Measurements from ENCODE around the gene LONP2. TPM values are rescaled to one million over a fixed set of nuclear protein-coding genes. Genes with fewer than 3 reads are reported as not detected.

The LONP2 gene
- total and polyA plus RNA-seq, 9 of the 15 experiments (the other 6 are each of a cell fraction or from before 2014, with no cell fraction given) = 8.1 to 41.2 (median 25.6) TPM

DNA sequence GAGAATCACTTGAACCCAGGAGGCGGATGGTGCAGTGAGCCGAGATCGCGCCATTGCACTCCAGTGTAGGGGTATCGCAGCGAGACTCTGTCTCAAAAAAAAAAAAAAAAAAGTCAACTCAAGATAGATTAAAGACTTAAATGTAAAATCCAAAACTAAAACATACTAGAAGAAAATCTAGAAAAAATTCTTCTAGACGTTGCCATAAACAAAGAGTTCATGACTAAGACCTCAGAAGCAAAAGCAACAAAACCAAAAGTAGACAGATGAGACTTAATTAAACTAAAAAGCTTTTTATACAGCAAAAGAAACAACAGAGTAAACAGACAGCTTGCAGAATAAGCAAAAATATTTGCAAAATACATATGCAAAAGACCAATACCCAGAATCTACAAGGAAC is 64.4 kb downstream of the LONP2 start:
- CTCF ChIA-PET (ENCODE audit: low intra/inter-chr PET ratio) = no interaction called here
- DNase-seq (ENCODE audit: extremely low read depth in 1 of 4, low spot score in 3 of 4) (no peak), FAIRE-seq (no peak), ATAC-seq (no peak)
- Histone ChIP-seq H3K27ac (ENCODE audit: extremely low read depth, low read depth, low read length) (no peak overlapping the region), H3K9me1 (ENCODE audit: control insufficient read depth, insufficient read depth, low read length) (no peaks in the 10 kb centered on the region), H3K9ac (ENCODE audit: insufficient read depth in 1 of 2, low read depth in 2 of 2, low read length in 2 of 2) (no peak overlapping the region), H3K79me2 (ENCODE audit: control insufficient read depth, insufficient read depth, low read length) (no peaks in the 10 kb centered on the region), H3K27me3 (ENCODE audit: control insufficient read depth in 2 of 2, insufficient read depth in 2 of 2, low read length in 2 of 2) (no peaks in the 10 kb centered on the region), H3K4me3 (no peak overlapping the region), H2AFZ (ENCODE audit: low read depth, low read length) (no peak overlapping the region), H3K4me1 (replicated peaks in 1 of 2; ENCODE audit: control insufficient read depth in 2 of 2, insufficient read depth in 2 of 2, low read length in 2 of 2) (no peaks in the 10 kb centered on the region), H3K36me3 (ENCODE audit: control insufficient read depth, insufficient read depth, low read length) (peaks cover 53% of the 10 kb centered on the region), H3K4me2 (ENCODE audit: insufficient read depth, low read length) (no peak overlapping the region), H3K9me3 (replicated peaks; ENCODE audit: control insufficient read depth, insufficient read depth, low read depth, low read length) (peaks cover 5% of the 10 kb centered on the region), H4K20me1 (replicated peaks; ENCODE audit: control insufficient read depth, insufficient read depth, low read length) (no peaks in the 10 kb centered on the region)
- intact Hi-C loops (cut with micrococcal nuclease) (no loop called here), in situ Hi-C loops (cut with MboI) (no loop called here)
- no peak for TF ChIP-seq PRMT5 (CRISPR knock-in tag; IDR thresholded peaks at IDR 0.05)
- TF ChIP-seq ZNF583 (CRISPR knock-in tag; IDR thresholded peaks at IDR 0.05) = peak; percentile 92; the same call in 1 of the 2 replicates
- no TSS peak for BruUV-seq (replicated peaks)
- POLR2A ChIA-PET = no interaction called here
- 100% methylated on average over 2 of the region's 7 CpGs for WGBS (ENCODE audit: insufficient coverage, low coverage, missing lambda C conversion rate)

DNA sequence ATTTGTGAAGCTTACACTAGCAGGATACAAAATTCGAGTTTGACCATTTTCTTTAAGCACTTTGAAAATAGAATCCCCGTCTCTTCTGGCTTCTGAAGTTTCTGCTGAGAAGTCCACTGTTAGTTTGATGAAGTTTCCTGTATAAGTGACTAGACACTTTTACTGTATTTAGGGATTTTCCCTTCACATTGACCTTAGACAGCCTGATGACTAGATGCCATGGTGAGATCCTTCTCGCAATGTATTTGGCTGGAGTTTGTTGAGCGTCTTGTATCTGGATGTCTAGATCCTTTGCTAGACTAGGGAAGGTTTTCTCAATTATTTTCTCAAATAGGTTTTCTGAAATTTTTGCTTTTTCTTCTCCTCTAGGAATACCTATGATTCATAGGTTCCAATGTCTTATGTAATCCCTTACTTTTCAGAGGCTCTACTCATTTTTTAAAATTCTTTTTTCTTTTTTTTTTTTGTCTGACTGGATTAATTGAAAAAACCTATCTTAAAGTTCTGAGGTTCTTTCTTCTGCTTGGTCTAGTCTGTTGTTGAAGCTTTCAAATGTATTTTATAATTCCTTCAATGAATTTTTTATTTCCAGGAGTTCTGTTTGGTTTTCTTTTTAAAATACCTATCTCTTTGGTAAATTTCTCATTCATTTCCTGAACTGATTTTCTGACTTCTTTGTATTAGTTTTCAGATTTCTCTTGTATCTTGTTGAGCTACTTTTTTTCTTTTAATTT is 67.0 kb downstream of the LONP2 start:
- no peaks in the 10 kb centered on the region for H4K20me1 ChIP-seq (replicated peaks; ENCODE audit: control insufficient read depth, insufficient read depth, low read length)
- H3K4me3 ChIP-seq = no peak overlapping the region
- WGBS (ENCODE audit: insufficient coverage, low coverage, missing lambda C conversion rate) = 79% methylated on average over 4 of the region's 4 CpGs
- H3K36me3 ChIP-seq (ENCODE audit: control insufficient read depth, insufficient read depth, low read length) = peaks cover 47% of the 10 kb centered on the region
- ChIA-PET POLR2A (no interaction called here), CTCF (ENCODE audit: low intra/inter-chr PET ratio) (no interaction called here)
- in situ Hi-C loops (cut with MboI) (no loop called here), intact Hi-C loops (cut with micrococcal nuclease) (no loop called here)
- no peak for ATAC-seq
- no peaks in the 10 kb centered on the region for H3K4me1 ChIP-seq (replicated peaks in 1 of 2; ENCODE audit: control insufficient read depth in 2 of 2, insufficient read depth in 2 of 2, low read length in 2 of 2)
- 0 out of 2 replicates have a peak, but pooled peaks have one; percentile 31 for TF ChIP-seq HLTF (IDR thresholded peaks at IDR 0.05)
- no peak for TF ChIP-seq TCF3 (CRISPR knock-in tag; IDR thresholded peaks at IDR 0.05)
- TF ChIP-seq, protein P1, sequence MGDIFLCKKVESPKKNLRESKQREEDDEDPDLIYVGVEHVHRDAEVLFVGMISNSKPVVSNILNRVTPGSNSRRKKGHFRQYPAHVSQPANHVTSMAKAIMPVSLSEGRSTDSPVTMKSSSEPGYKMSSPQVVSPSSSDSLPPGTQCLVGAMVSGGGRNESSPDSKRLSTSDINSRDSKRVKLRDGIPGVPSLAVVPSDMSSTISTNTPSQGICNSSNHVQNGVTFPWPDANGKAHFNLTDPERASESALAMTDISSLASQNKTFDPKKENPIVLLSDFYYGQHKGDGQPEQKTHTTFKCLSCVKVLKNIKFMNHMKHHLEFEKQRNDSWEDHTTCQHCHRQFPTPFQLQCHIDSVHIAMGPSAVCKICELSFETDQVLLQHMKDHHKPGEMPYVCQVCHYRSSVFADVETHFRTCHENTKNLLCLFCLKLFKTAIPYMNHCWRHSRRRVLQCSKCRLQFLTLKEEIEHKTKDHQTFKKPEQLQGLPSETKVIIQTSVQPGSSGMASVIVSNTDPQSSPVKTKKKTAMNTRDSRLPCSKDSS (IDR thresholded peaks at IDR 0.05; ENCODE audit: low read depth, partially characterized antibody) = peak; percentile 73
- TF ChIP-seq TRIM24 (IDR thresholded peaks at IDR 0.05) = peak in 1 of 2 experiments; percentile 58; a peak in 2 of 4 replicates
- 0 out of 3 replicates have a peak, but pooled peaks of 1 of the 2 experiments have one; percentile 28 for TF ChIP-seq CBX3 (IDR thresholded peaks at IDR 0.05; ENCODE audit: borderline replicate concordance in 1 of 2, low read length in 2 of 2)
- peak; percentile 85; the same call in 1 of the 2 replicates for TF ChIP-seq TRIM28 (IDR thresholded peaks at IDR 0.05)
- no peak for TF ChIP-seq PTRF (tag; IDR thresholded peaks at IDR 0.05)
- H3K9me1 ChIP-seq (ENCODE audit: control insufficient read depth, insufficient read depth, low read length) = no peaks in the 10 kb centered on the region
- H3K9ac ChIP-seq (ENCODE audit: insufficient read depth in 1 of 2, low read depth in 2 of 2, low read length in 2 of 2) = no peak overlapping the region
- no peak overlapping the region for H2AFZ ChIP-seq (ENCODE audit: low read depth, low read length)
- no peak for FAIRE-seq
- H3K9me3 ChIP-seq (replicated peaks; ENCODE audit: control insufficient read depth, insufficient read depth, low read depth, low read length) = peaks cover 5% of the 10 kb centered on the region
- H3K4me2 ChIP-seq (ENCODE audit: insufficient read depth, low read length) = no peak overlapping the region
- no peaks in the 10 kb centered on the region for H3K27me3 ChIP-seq (ENCODE audit: control insufficient read depth in 2 of 2, insufficient read depth in 2 of 2, low read length in 2 of 2)
- H3K27ac ChIP-seq (ENCODE audit: extremely low read depth, low read depth, low read length) = no peak overlapping the region
- no peaks in the 10 kb centered on the region for H3K79me2 ChIP-seq (ENCODE audit: control insufficient read depth, insufficient read depth, low read length)
- DNase-seq (ENCODE audit: extremely low read depth in 1 of 4, low spot score in 3 of 4) = no peak
- no TSS peak for BruUV-seq (replicated peaks)
